NCI-H128 (cell line): ENCODE data around the gene LSM12.

ENCODE experiments used
- DNase-seq: peaks from one replicate; lab custom pipeline; 2025; ENCODE audit not compliant: unreplicated experiment; lab: John Stamatoyannopoulos, UW

LSM12 gene

GRCh38 chr17:43988301-43988700 lies 78.2 kb downstream of the LSM12 start:
- DNase-seq, result no peak

GRCh38 chr17:43987131-43988021 lies 79.1 kb downstream of the LSM12 start:
- no peak for DNase-seq

GRCh38 chr17:43986225-43986981 lies 80.1 kb downstream of the LSM12 start:
- DNase-seq, result no peak

- no peak for DNase-seq
Observed at GRCh38 chr17:43984521-43984920, 82.0 kb downstream of the LSM12 start.
